HepG2 (cell line): ENCODE measurements around the gene RPL19. TPM values are rescaled to one million over a fixed set of nuclear protein-coding genes. Genes with fewer than 3 reads are reported as not detected.

Experiments used
- AKAP8 ChIP-seq: sonication (generic); formaldehyde crosslinking; IDR thresholded peaks from 2 replicates; pipeline ENCODE4 v1.5.1; 2020; ENCODE audit warnings: mild to moderate bottlenecking, missing genetic modification reagents
- ETS1 ChIP-seq: sonication (generic); formaldehyde crosslinking; IDR thresholded peaks from 2 replicates; pipeline ENCODE4 v1.4.0; 2020; ENCODE audit warnings: missing genetic modification reagents
- FLYWCH1 ChIP-seq: sonication (generic); formaldehyde crosslinking; IDR thresholded peaks from 2 replicates; pipeline ENCODE4 v1.8.1; 2023; ENCODE audit warnings: mild to moderate bottlenecking, missing genetic modification reagents
- FOSL1 ChIP-seq: sonication (generic); formaldehyde crosslinking; IDR thresholded peaks from 2 replicates; pipeline ENCODE4 v1.9.0; 2021; ENCODE audit warnings: missing genetic modification reagents, borderline replicate concordance
- GMEB2 ChIP-seq: IDR thresholded peaks from 2 replicates; pipeline ENCODE4 v1.6.1; 2016; ENCODE audit warnings: missing biosample characterization, missing genetic modification reagents, low read depth
- HCFC1 ChIP-seq: fragments of 150-350 bp; IDR thresholded peaks from 2 replicates; pipeline ENCODE4 v1.6.1; 2014; ENCODE audit warnings: low read depth, low read length
- HMGXB3 ChIP-seq: sonication (generic); formaldehyde crosslinking; IDR thresholded peaks from 2 replicates; pipeline ENCODE4 v1.4.0; 2020; ENCODE audit warnings: missing genetic modification reagents, borderline replicate concordance
- MNT ChIP-seq: fragments of 450-650 bp; IDR thresholded peaks from 2 replicates; pipeline ENCODE4 v1.6.1; 2016
- PAF1 ChIP-seq: IDR thresholded peaks from 2 replicates; pipeline ENCODE4 v1.6.1; 2016; ENCODE audit warnings: missing genetic modification reagents, missing compliant biosample characterization
- SMAD1 ChIP-seq: sonication (generic); formaldehyde crosslinking; IDR thresholded peaks from 2 replicates; pipeline ENCODE4 v1.4.0; 2020; ENCODE audit warnings: missing genetic modification reagents, low read depth, mild to moderate bottlenecking, borderline replicate concordance
- SMYD3 ChIP-seq: sonication (generic); formaldehyde crosslinking; IDR thresholded peaks from 2 replicates; pipeline ENCODE4 v1.8.1; 2023; ENCODE audit warnings: mild to moderate bottlenecking, missing genetic modification reagents
- SRSF9 ChIP-seq: fragments of 200-400 bp; formaldehyde crosslinking; IDR thresholded peaks from 2 replicates; pipeline ENCODE4 v1.6.1; 2018; ENCODE audit warnings: borderline replicate concordance, mild to moderate bottlenecking, low read depth, low read length; ENCODE audit not compliant: insufficient read depth, poor library complexity, severe bottlenecking
- ZBTB26 ChIP-seq: IDR thresholded peaks from 2 replicates; pipeline ENCODE4 v1.6.1; 2016; ENCODE audit warnings: missing compliant biosample characterization, missing genetic modification reagents, borderline replicate concordance
- ZNF12 ChIP-seq: sonication (generic); formaldehyde crosslinking; IDR thresholded peaks from 2 replicates; pipeline ENCODE4 v1.5.0; 2020; ENCODE audit warnings: missing genetic modification reagents
- ZNF207 ChIP-seq: fragments of 450-650 bp; IDR thresholded peaks from 2 replicates; pipeline ENCODE4 v1.6.1; 2016; ENCODE audit warnings: antibody characterized with exemption, borderline replicate concordance
- ZNF235 ChIP-seq: sonication (generic); formaldehyde crosslinking; IDR thresholded peaks from 2 replicates; pipeline ENCODE4 v1.8.1; 2023; ENCODE audit warnings: mild to moderate bottlenecking, missing genetic modification reagents, borderline replicate concordance
- ZNF567 ChIP-seq: sonication (generic); formaldehyde crosslinking; IDR thresholded peaks from 2 replicates; pipeline ENCODE4 v1.8.1; 2023; ENCODE audit warnings: mild to moderate bottlenecking, missing genetic modification reagents, borderline replicate concordance
- ZNF800 ChIP-seq: sonication (generic); formaldehyde crosslinking; IDR thresholded peaks from 2 replicates; pipeline ENCODE4 v1.4.0; 2020; ENCODE audit warnings: missing genetic modification reagents
- polyA plus RNA-seq, 8 experiments: library from polyadenylated mRNA; depleted of rRNA in 3 of 8; stranded (reverse) in 7 of 8; unstranded in 1 of 8; fragments of >200 nt; fragmentation: Illumina TruSeq in 4 of 8; extraction: Trizol in 4 of 8; gene quantifications; 2 replicates each; pipeline versions ENCODE4 v1.2.1 to v1.2.3, GENCODE V29; 2011 to 2016; ENCODE audit warnings: low read depth in 4 of 8, missing spikeins in 1 of 8, mixed read lengths in 1 of 8; ENCODE audit not compliant: insufficient read depth in 1 of 8
- total RNA-seq, 5 experiments: library from RNA; depleted of rRNA; stranded (reverse); fragments of >200 nt; fragmentation: Illumina TruSeq; extraction: Trizol; gene quantifications; 2 replicates each; pipeline ENCODE4 v1.2.3, GENCODE V29; 2016; ENCODE audit warnings: low read depth in 1 of 5

Gene RPL19
- total and polyA plus RNA-seq, 2 of the 13 experiments (the other 11 are each of a cell fraction or from before 2014, with no cell fraction given), result 2,522 to 2,768 TPM

GRCh38 chr17:39153599-39154051 is 46.5 kb upstream of the RPL19 start (continued):
- TF ChIP-seq ZNF12 (CRISPR knock-in tag) (peak; percentile 72; the same call in 1 of the 2 replicates), ZNF800 (CRISPR knock-in tag) (no peak), PAF1 (CRISPR knock-in tag) (no peak), HMGXB3 (CRISPR knock-in tag) (0 out of 2 replicates have a peak, but pooled peaks have one; percentile 5), ZNF235 (no peak; the same call in 1 of the 2 replicates), FLYWCH1 (CRISPR knock-in tag) (no peak), HCFC1 (0 out of 2 replicates have a peak, but pooled peaks have one; percentile 32), ETS1 (CRISPR knock-in tag) (no peak), AKAP8 (no peak), FOSL1 (CRISPR knock-in tag) (no peak), ZNF207 (no peak), SMYD3 (CRISPR knock-in tag) (no peak), GMEB2 (CRISPR knock-in tag) (no peak), ZBTB26 (CRISPR knock-in tag) (peak; percentile 39; the same call in 1 of the 2 replicates), ZNF567 (no peak), SRSF9 (no peak), MNT (no peak), SMAD1 (no peak)
